Colonic mucosa (tissue), 4 donors: ENCODE results near the gene PRPS1. TPM values are rescaled to one million over a fixed set of nuclear protein-coding genes. Genes with fewer than 3 reads are reported as not detected.

Experiments
- DNase-seq: peaks from one replicate; pipeline ENCODE4 v3.0.0-alpha.2; 2020
- H3K27ac ChIP-seq: fragments of 200-600 bp; one replicate; pipeline ENCODE4 v1.8.0; 2021
- H3K27me3 ChIP-seq: fragments of 200-600 bp; one replicate; pipeline ENCODE4 v1.8.0; 2021
- H3K36me3 ChIP-seq: fragments of 200-600 bp; one replicate; pipeline ENCODE4 v1.8.0; 2021
- H3K4me1 ChIP-seq: fragments of 200-600 bp; one replicate; pipeline ENCODE4 v1.8.0; 2021; ENCODE audit warnings: mild to moderate bottlenecking
- H3K4me3 ChIP-seq: fragments of 200-600 bp; one replicate; pipeline ENCODE4 v1.8.0; 2021
- H3K9ac ChIP-seq, 2 donors: one replicate each; pipeline ENCODE4 v1.7.0; 2013; ENCODE audit warnings: control low read depth in 2 of 2, low read depth in 2 of 2, low read length in 2 of 2
- H3K9me3 ChIP-seq: fragments of 200-600 bp; one replicate; pipeline ENCODE4 v1.8.0; 2021
- intact Hi-C: fragments of 100-400 bp; cut with DNase I; formaldehyde crosslinking; loops from one replicate; pipeline ENCODE4 v1.14.1; 2022
- total RNA-seq, 2 donors: library from RNA; stranded (reverse); fragmentation: NEBNext Ultra II Directional in 1 of 2; extraction: Animal tissue kit (Norgen Biotek cat#: 25700) in 1 of 2; gene quantifications; one replicate each; pipeline ENCODE4 v1.2.1, GENCODE V29; 2021
- TF ChIP-seq, protein P1 (sequence below): fragments of 200-600 bp; IDR thresholded peaks from one replicate; pipeline ENCODE4 v1.8.0; 2022; ENCODE audit warnings: antibody characterized with exemption, mild to moderate bottlenecking
- donor health status: healthy.
- donor health status: DM: no; HTN: no; CAD: no.
- donor health status: DM: no; HTN: no; CAD: no.

Gene PRPS1
- total RNA-seq, 2 donors from 2014 or later = 12.2 to 20.3 TPM

DNA sequence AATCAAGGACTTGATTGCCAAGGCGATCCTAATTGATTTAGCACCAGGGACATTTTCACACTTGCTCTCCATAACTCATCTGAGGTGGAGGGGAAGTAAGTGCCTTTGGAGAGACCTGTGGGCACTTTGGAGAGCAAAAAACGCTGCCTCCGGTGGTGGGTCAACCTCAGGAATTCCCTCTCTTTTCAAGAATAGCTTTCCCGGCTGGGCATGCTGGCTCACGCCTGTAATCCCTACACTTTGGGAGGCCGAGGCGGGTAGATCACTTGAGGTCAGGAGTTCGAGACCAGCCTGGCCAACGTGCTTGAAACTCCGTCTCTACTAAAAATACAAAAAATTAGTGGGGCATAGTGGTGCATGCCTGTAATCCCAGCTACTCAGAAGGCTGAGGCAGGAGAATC, 49.2 kb downstream of the PRPS1 start:
- Histone ChIP-seq H3K4me3 (peak overlapping the region; percentile 23), H3K36me3 (no peaks in the 10 kb centered on the region), H3K4me1 (no peaks in the 10 kb centered on the region), H3K9me3 (no peaks in the 10 kb centered on the region), H3K27me3 (no peaks in the 10 kb centered on the region), H3K27ac (peak overlapping the region; percentile 75), H3K9ac (peak overlapping the region; percentile 17 to 80)
- no peak for DNase-seq
- TF ChIP-seq, protein P1, sequence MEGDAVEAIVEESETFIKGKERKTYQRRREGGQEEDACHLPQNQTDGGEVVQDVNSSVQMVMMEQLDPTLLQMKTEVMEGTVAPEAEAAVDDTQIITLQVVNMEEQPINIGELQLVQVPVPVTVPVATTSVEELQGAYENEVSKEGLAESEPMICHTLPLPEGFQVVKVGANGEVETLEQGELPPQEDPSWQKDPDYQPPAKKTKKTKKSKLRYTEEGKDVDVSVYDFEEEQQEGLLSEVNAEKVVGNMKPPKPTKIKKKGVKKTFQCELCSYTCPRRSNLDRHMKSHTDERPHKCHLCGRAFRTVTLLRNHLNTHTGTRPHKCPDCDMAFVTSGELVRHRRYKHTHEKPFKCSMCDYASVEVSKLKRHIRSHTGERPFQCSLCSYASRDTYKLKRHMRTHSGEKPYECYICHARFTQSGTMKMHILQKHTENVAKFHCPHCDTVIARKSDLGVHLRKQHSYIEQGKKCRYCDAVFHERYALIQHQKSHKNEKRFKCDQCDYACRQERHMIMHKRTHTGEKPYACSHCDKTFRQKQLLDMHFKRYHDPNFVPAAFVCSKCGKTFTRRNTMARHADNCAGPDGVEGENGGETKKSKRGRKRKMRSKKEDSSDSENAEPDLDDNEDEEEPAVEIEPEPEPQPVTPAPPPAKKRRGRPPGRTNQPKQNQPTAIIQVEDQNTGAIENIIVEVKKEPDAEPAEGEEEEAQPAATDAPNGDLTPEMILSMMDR = no peak
- intact Hi-C loops = loop anchor here (5.0 kb wide), 1 partner anchor 40 kb away; no protein-coding TSS in a partner anchor

DNA sequence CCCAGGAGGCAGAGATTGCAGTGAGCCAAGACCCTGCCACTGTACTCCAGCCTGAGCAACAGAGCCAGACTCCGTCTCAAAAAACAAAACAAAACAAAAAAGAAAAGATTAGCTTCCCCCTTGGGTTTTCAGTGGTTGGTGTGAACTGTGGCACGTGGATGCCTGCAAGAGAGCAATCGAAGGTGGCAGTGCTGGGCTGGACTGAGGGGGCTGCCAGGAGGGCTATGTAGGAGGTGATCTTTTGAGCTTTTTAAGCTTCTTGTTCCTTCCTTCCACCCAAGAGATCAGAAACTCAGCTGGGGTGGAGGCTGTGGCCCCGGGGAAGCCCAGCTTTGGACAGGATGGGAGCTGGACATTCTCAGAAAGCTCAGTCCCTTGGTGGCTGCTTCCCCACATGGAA, 49.6 kb downstream of the PRPS1 start:
- no peaks in the 10 kb centered on the region for H3K27me3 ChIP-seq
- TF ChIP-seq, protein P1 = no peak
- peak overlapping the region in 1 of 2 donors; percentile 8 for H3K9ac ChIP-seq
- intact Hi-C loops = loop anchor here (5.0 kb wide), 1 partner anchor 39 kb away; no protein-coding TSS in a partner anchor
- H3K4me3 ChIP-seq = no peak overlapping the region
- H3K9me3 ChIP-seq = no peaks in the 10 kb centered on the region
- no peaks in the 10 kb centered on the region for H3K36me3 ChIP-seq
- DNase-seq = no peak
- H3K27ac ChIP-seq = no peak overlapping the region
- no peaks in the 10 kb centered on the region for H3K4me1 ChIP-seq

- intact Hi-C loops = loop anchor here (5.0 kb wide), 1 partner anchor 38 kb away; no protein-coding TSS in a partner anchor
- no peak overlapping the region for H3K27ac ChIP-seq
- no peaks in the 10 kb centered on the region for H3K9me3 ChIP-seq
- peak overlapping the region in 1 of 2 donors; percentile 26 for H3K9ac ChIP-seq
- H3K36me3 ChIP-seq = no peaks in the 10 kb centered on the region
- no peak overlapping the region for H3K4me3 ChIP-seq
- TF ChIP-seq, protein P1 = no peak
- DNase-seq = peak; percentile 65
- no peaks in the 10 kb centered on the region for H3K4me1 ChIP-seq
- H3K27me3 ChIP-seq = no peaks in the 10 kb centered on the region
Measured at GRCh38 chrX:107678957-107679740, 50.8 kb downstream of the PRPS1 start.

DNA sequence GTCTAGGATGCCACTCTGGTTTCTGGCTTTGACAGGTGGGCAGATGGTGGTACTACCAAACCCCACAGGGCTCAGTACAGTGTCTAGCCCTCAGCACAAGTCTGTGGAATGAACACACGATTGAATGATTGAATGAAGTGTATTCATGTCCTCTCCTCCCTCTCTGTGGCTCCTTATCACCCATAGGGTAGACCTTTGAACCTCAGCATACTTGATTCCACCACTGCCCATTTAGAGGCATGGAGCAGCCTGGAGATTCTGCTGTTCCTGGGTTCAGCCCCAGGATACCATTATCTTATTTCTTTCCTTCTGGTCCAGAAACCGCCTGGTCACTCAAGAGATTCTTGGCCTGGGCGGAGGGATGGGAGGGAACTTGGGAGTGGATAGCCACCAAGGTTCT, 53.9 kb downstream of the PRPS1 start:
- H3K9ac ChIP-seq = no peak overlapping the region
- no peaks in the 10 kb centered on the region for H3K9me3 ChIP-seq
- H3K4me3 ChIP-seq = no peak overlapping the region
- H3K36me3 ChIP-seq = no peaks in the 10 kb centered on the region
- TF ChIP-seq, protein P1 = no peak
- DNase-seq = no peak
- H3K27me3 ChIP-seq = no peaks in the 10 kb centered on the region
- no peak overlapping the region for H3K27ac ChIP-seq
- intact Hi-C loops = no loop called here
- no peaks in the 10 kb centered on the region for H3K4me1 ChIP-seq

GRCh38 chrX:107683124-107683895, 55.0 kb downstream of the PRPS1 start:
- H3K36me3 ChIP-seq = no peaks in the 10 kb centered on the region
- no peak overlapping the region for H3K9ac ChIP-seq
- H3K4me3 ChIP-seq = no peak overlapping the region
- TF ChIP-seq, protein P1 = no peak
- H3K4me1 ChIP-seq = no peaks in the 10 kb centered on the region
- H3K27me3 ChIP-seq = no peaks in the 10 kb centered on the region
- no peak overlapping the region for H3K27ac ChIP-seq
- H3K9me3 ChIP-seq = no peaks in the 10 kb centered on the region
- DNase-seq = no peak
- intact Hi-C loops = no loop called here
